GM19468 (cell line): ENCODE results near the gene KLHL30.

ENCODE experiments used
- ATAC-seq: cut with Tn5 transposase; IDR thresholded peaks from one replicate; pipeline ENCODE4 v1.9.1; 2021; ENCODE audit warnings: mild to moderate bottlenecking, moderate library complexity, moderate number of reproducible peaks; ENCODE audit not compliant: unreplicated experiment; ENCODE audit errors: extremely low read depth

Gene KLHL30

GRCh38 chr2:238117199-238118154 lies 21.0 kb upstream of the KLHL30 start:
- no peak for ATAC-seq

GRCh38 chr2:238119756-238120462 lies 18.6 kb upstream of the KLHL30 start:
- no peak for ATAC-seq

GRCh38 chr2:238120463-238121298 lies 17.8 kb upstream of the KLHL30 start:
- ATAC-seq = no peak

- ATAC-seq = no peak
Measured at GRCh38 chr2:238121511-238122286, 16.8 kb upstream of the KLHL30 start.

- no peak for ATAC-seq
Measured at GRCh38 chr2:238122287-238123217, 15.9 kb upstream of the KLHL30 start.

GRCh38 chr2:238123218-238123971 lies 15.1 kb upstream of the KLHL30 start:
- ATAC-seq = no peak

GRCh38 chr2:238123991-238124470 lies 14.4 kb upstream of the KLHL30 start:
- ATAC-seq = no peak

GRCh38 chr2:238124488-238125126 lies 13.9 kb upstream of the KLHL30 start:
- ATAC-seq = no peak

GRCh38 chr2:238125127-238125885 lies 13.2 kb upstream of the KLHL30 start:
- no peak for ATAC-seq

- ATAC-seq = no peak
Measured at GRCh38 chr2:238126338-238126737, 12.1 kb upstream of the KLHL30 start.

- ATAC-seq = no peak
Measured at GRCh38 chr2:238126775-238127164, 11.7 kb upstream of the KLHL30 start.

- ATAC-seq = peak; percentile 58
Measured at GRCh38 chr2:238127165-238128060, 11.1 kb upstream of the KLHL30 start.

- ATAC-seq = no peak
Measured at GRCh38 chr2:238128061-238128440, 10.4 kb upstream of the KLHL30 start.

- no peak for ATAC-seq
Measured at GRCh38 chr2:238128534-238129001, 9.9 kb upstream of the KLHL30 start.

- no peak for ATAC-seq
Measured at GRCh38 chr2:238129166-238130010, 9.1 kb upstream of the KLHL30 start.
